Common myeloid progenitor, CD34-positive (primary cell): ENCODE data around the gene HSPB1.
"Not testable (repeated sequence)": the region's sequence is repeated elsewhere in the genome, so short reads cannot be mapped to it uniquely, and the experiment has no call there.

ENCODE experiments used
- CTCF ChIA-PET: fragments of 350-600 bp; sonication (Branson Sonifier 250); formaldehyde crosslinking; loops from one replicate; lab custom pipeline; 2021; ENCODE audit warnings: antibody characterized with exemption; lab: Charles Lee
- POLR2A ChIA-PET: fragments of 350-600 bp; sonication (Branson Sonifier 250); formaldehyde crosslinking; loops from one replicate; lab custom pipeline; 2021; ENCODE audit warnings: antibody characterized with exemption; lab: Charles Lee
- DNase-seq, 3 donors: peaks; one replicate each; pipeline versions ENCODE4 v3.0.0 to v3.0.0-alpha.2; 2013
- H3K27ac ChIP-seq, 2 experiments: 1 replicate in 1 of 2; 2 replicates in 1 of 2; pipeline ENCODE4 v1.7.0; 2013; ENCODE audit warnings: inconsistent platforms in 2 of 2, low read length in 2 of 2, mild to moderate bottlenecking in 2 of 2, low read depth in 1 of 2, moderate library complexity in 1 of 2; ENCODE audit not compliant: severe bottlenecking in 2 of 2, insufficient read depth in 1 of 2, poor library complexity in 1 of 2
- H3K27me3 ChIP-seq, 5 experiments: replicated peaks in 2 of 5; 1 replicate in 3 of 5; 2 replicates in 2 of 5; pipeline versions ENCODE4 v1.6.1 to v1.7.0; 2013; ENCODE audit warnings: low read length in 4 of 5, mild to moderate bottlenecking in 2 of 5, moderate library complexity in 2 of 5, inconsistent platforms in 1 of 5; ENCODE audit not compliant: insufficient read depth in 5 of 5, control insufficient read depth in 4 of 5
- H3K36me3 ChIP-seq, 4 experiments: 1 replicate in 2 of 4; 2 replicates in 2 of 4; pipeline versions ENCODE4 v1.6.1 to v1.7.0; 2013; ENCODE audit warnings: low read length in 3 of 4, control low read depth in 1 of 4, mild to moderate bottlenecking in 1 of 4; ENCODE audit not compliant: control insufficient read depth in 4 of 4, insufficient read depth in 4 of 4
- H3K4me1 ChIP-seq, 4 experiments: 1 replicate in 3 of 4; 2 replicates in 1 of 4; pipeline versions ENCODE4 v1.6.1 to v1.7.1; 2013; ENCODE audit warnings: low read length in 3 of 4, mild to moderate bottlenecking in 3 of 4, control low read depth in 1 of 4, inconsistent platforms in 1 of 4, moderate library complexity in 1 of 4; ENCODE audit not compliant: control insufficient read depth in 4 of 4, insufficient read depth in 4 of 4; ENCODE audit errors: control extremely low read depth in 1 of 4
- H3K4me3 ChIP-seq, 7 experiments: 1 replicate in 4 of 7; 2 replicates in 3 of 7; pipeline versions ENCODE4 v1.5.1 to v1.7.0; 2013; ENCODE audit warnings: mild to moderate bottlenecking in 7 of 7, low read length in 6 of 7, moderate library complexity in 6 of 7, inconsistent platforms in 2 of 7, low read depth in 2 of 7, control low read depth in 1 of 7; ENCODE audit not compliant: insufficient read depth in 4 of 7, control insufficient read depth in 1 of 7; ENCODE audit errors: extremely low read depth in 1 of 7
- H3K9me3 ChIP-seq, 5 experiments: 1 replicate in 4 of 5; 2 replicates in 1 of 5; pipeline versions ENCODE4 v1.6.1 to v1.7.1; 2013; ENCODE audit warnings: low read length in 4 of 5, mild to moderate bottlenecking in 2 of 5, inconsistent platforms in 1 of 5, low read depth in 1 of 5, moderate library complexity in 1 of 5; ENCODE audit not compliant: control insufficient read depth in 4 of 5, insufficient read depth in 2 of 5; ENCODE audit errors: control extremely low read depth in 1 of 5
- WGBS: methylation state at CpG from one replicate; pipeline ENCODE4 v1.1.5; 2013; ENCODE audit not compliant: insufficient coverage; 5-methylcytosine and 5-hydroxymethylcytosine counted together

HSPB1 gene

GRCh38 chr7:76286842-76287403, 15.6 kb upstream of the HSPB1 start:
- WGBS: 98% methylated on average over 10 of the region's 16 CpGs
- Histone ChIP-seq H3K4me1 (peaks cover 3 to 30% (median 24%) of the 10 kb centered on the region in 4 experiments), H3K9me3 (no peaks in the 10 kb centered on the region), H3K27me3 (peaks cover 0 to 28% (median 14%) of the 10 kb centered on the region in 5 experiments), H3K36me3 (no peaks in the 10 kb centered on the region), H3K4me3 (no peak overlapping the region), H3K27ac (no peak overlapping the region)
- ChIA-PET CTCF (interaction anchor here (0.6 to 14.8 kb wide), 3 partner anchors 8 to 24 kb away, joined by 3 to 303 read pairs (median 3); partner anchors contain the start of gene HSPB1), POLR2A (no interaction called here)
- DNase-seq: no peak

- Histone ChIP-seq H3K4me1 (peaks cover 3 to 52% (median 41%) of the 10 kb centered on the region in 4 experiments), H3K27ac (peak overlapping the region; percentile 40 to 72), H3K4me3 (peak overlapping the region in 3 of 7 experiments; percentile 16 to 63 (median 57))
- DNase-seq, H3K9me3 ChIP-seq, H3K27me3 ChIP-seq, H3K36me3 ChIP-seq: not testable (repeated sequence)
- ChIA-PET POLR2A (interaction anchor here (0.7 to 1.9 kb wide), 4 partner anchors 12 to 106 kb away, joined by 3 to 15 read pairs (median 12); partner anchors contain the start of gene HSPB1), CTCF (interaction anchor here (0.7 to 14.8 kb wide), 10 partner anchors 13 to 116 kb away, joined by 3 to 303 read pairs (median 4); partner anchors contain the start of gene HSPB1)
- 89% methylated on average over 6 of the region's 6 CpGs for WGBS
Observed at GRCh38 chr7:76290847-76291350, 11.6 kb upstream of the HSPB1 start.

GRCh38 chr7:76291351-76292212, 10.9 kb upstream of the HSPB1 start:
- Histone ChIP-seq H3K9me3 (no peaks in the 10 kb centered on the region), H3K27ac (peak overlapping the region; percentile 40 to 72), H3K4me1 (peaks cover 3 to 52% (median 41%) of the 10 kb centered on the region in 4 experiments), H3K27me3 (no peaks in the 10 kb centered on the region), H3K4me3 (peak overlapping the region in 6 of 7 experiments; percentile 13 to 63 (median 50)), H3K36me3 (no peaks in the 10 kb centered on the region)
- WGBS: 20% methylated on average over 24 of the region's 30 CpGs
- CTCF ChIA-PET: interaction anchor here (0.7 to 14.8 kb wide), 12 partner anchors 10 to 117 kb away, joined by 3 to 303 read pairs (median 4); partner anchors contain the start of gene HSPB1
- POLR2A ChIA-PET: interaction anchor here (0.7 to 1.9 kb wide), 5 partner anchors 11 to 106 kb away, joined by 3 to 15 read pairs (median 10); partner anchors contain the start of gene HSPB1
- DNase-seq: peak; percentile 92 to 97 (median 96)

GRCh38 chr7:76292213-76292573, 10.3 kb upstream of the HSPB1 start:
- H3K9me3 ChIP-seq: no peaks in the 10 kb centered on the region
- peaks cover 3 to 52% (median 41%) of the 10 kb centered on the region in 4 experiments for H3K4me1 ChIP-seq
- no peaks in the 10 kb centered on the region for H3K36me3 ChIP-seq
- peak; percentile 82 to 93 (median 90) for DNase-seq
- H3K27me3 ChIP-seq: no peaks in the 10 kb centered on the region
- H3K27ac ChIP-seq: peak overlapping the region; percentile 33 to 54
- ChIA-PET CTCF (interaction anchor here (0.6 to 14.8 kb wide), 6 partner anchors 10 to 1072 kb away, joined by 3 to 303 read pairs (median 8); partner anchors contain the start of gene HSPB1), POLR2A (interaction anchor here (0.7 to 1.9 kb wide), 5 partner anchors 11 to 26 kb away, joined by 3 to 15 read pairs (median 10); partner anchors contain the start of gene HSPB1)
- WGBS: 6% methylated on average over 2 of the region's 5 CpGs
- H3K4me3 ChIP-seq: peak overlapping the region in 5 of 7 experiments; percentile 13 to 63 (median 51)

- H3K27ac ChIP-seq, H3K9me3 ChIP-seq, H3K4me3 ChIP-seq, DNase-seq, H3K36me3 ChIP-seq, H3K27me3 ChIP-seq: not testable (repeated sequence)
- H3K4me1 ChIP-seq: peaks cover 3 to 50% (median 41%) of the 10 kb centered on the region in 4 experiments
- 79% methylated on average over 5 of the region's 5 CpGs for WGBS
- POLR2A ChIA-PET: interaction anchor here (0.7 to 1.9 kb wide), 4 partner anchors 10 to 25 kb away, joined by 4 to 15 read pairs (median 12); partner anchors contain the start of gene HSPB1
- CTCF ChIA-PET: interaction anchor here (0.6 to 14.8 kb wide), 5 partner anchors 11 to 1072 kb away, joined by 3 to 303 read pairs (median 8); partner anchors contain the start of gene HSPB1
Observed at GRCh38 chr7:76292911-76293310, 9.6 kb upstream of the HSPB1 start.

GRCh38 chr7:76293407-76293901, 9.0 kb upstream of the HSPB1 start:
- H3K36me3 ChIP-seq: no peaks in the 10 kb centered on the region
- no peak overlapping the region for H3K27ac ChIP-seq
- DNase-seq: no peak
- CTCF ChIA-PET: interaction anchor here (1.3 to 14.8 kb wide), 3 partner anchors 18 to 67 kb away, joined by 3 to 303 read pairs (median 8); partner anchors contain the start of gene HSPB1
- H3K4me1 ChIP-seq: peaks cover 3 to 50% (median 41%) of the 10 kb centered on the region in 4 experiments
- H3K9me3 ChIP-seq: no peaks in the 10 kb centered on the region
- POLR2A ChIA-PET: no interaction called here
- WGBS: 56% methylated on average over 4 of the region's 8 CpGs
- no peaks in the 10 kb centered on the region for H3K27me3 ChIP-seq
- no peak overlapping the region for H3K4me3 ChIP-seq
